Measurements from ENCODE around the gene SLC4A1.

SLC4A1 gene

DNA sequence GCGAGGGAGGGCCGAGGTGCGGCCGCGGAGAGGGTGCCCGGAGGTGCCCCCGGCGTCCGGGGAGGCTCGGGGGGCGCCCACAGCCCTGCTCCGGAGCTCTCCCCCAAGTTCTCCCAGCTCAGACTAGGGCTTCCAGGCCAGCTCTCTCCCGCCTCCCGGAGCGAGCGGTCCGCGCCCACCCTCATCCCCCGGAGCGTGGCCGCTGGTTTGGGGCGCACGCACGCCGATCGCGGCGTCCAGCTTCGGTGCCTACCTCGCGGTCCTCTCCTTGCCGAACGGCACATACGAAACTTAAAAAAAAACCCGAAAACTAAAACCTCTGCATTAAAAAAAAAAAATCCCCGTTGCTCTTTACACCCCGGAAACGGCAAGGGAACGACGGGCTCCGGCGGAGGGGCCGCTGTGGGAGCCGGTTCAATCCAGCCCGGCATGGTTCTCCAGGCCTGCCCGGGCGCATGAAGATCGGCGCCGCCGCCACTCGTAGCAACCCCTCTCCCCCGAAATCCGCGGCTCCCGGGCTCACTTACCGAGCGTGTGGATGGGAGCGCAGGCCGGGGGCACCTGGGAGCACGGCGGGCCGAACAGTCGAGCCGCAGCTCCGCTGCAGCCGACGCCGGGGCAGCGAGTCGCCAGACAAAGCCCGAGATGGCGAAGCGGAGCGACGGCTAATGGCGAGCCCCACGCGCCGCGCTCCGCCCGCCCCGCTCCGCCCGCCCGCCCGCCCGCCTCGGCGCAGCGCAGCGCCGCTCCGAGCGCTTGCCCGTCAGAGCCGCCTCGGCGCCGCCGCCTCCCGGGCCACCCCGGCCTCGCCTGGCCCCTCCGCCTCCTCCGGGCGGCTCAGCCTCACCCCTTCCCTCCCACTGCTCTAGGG is 47.5 kb downstream of the SLC4A1 start:
- no peak for DNase-seq (ENCODE audit: low read depth)

DNA sequence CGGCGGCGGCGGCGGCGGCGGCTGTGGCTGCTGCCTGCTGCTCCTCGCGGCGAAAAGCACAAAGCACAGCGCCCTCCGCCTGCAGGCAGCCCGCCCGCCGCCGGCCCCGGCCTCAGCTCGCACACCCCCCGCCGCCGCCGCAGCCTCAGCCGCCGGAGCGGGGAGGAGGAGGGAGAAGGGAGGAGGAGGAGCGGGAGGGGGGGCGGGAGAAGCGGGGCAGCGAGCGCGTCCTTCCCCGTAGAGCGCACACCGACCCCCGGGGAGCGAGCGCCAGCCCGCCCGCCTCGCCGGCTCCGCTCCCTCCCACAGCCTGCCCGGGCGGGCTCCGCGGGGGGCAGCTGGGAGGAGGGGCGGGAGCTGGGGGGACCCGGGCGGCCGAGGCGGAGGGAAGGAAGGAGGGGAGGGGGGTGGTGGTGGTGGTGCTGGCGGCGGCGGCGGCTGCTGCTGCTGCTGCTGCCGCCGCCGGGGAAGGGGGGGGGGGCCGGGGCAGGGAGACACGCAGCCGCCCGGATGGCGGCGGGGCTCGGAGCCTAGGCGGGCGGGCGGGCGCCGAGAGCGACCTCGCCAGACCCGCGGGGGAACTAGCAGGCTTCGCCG is 48.2 kb downstream of the SLC4A1 start, which contains the start of gene UBTF:
UBTF (minus strand) TSS at position 60 of the 597 bp plus-strand sequence. CDS start 1,446 bp downstream, outside the sequence.
- no peak for DNase-seq (ENCODE audit: low read depth)

DNA sequence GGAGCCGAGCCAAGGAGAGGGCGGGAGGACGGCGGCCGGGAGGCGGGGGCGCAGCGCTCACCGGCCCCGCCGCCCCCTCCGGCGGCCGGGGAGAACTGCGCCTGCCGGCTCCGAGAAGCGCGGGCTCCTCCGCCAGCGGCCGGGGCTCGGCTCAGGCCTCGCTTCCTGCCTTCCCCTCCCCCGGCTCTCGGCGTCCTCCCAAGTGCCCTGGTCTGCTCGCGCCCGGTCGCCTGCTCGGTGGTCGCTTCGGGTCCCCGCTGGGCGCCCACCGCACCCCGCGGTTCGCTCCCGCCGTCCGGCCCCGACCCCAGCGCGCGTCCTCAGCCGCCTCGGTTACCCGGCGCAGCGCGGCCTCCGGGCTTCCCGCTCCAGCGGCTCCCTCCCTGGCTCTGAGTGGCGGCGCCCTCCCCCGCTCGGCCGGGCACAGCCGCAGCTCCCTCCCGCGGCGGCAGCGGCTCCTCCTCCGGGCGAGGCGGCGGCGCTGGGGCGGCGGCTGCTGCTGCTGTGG is 48.8 kb downstream of the SLC4A1 start:
- DNase-seq (ENCODE audit: low read depth), result no peak

DNA sequence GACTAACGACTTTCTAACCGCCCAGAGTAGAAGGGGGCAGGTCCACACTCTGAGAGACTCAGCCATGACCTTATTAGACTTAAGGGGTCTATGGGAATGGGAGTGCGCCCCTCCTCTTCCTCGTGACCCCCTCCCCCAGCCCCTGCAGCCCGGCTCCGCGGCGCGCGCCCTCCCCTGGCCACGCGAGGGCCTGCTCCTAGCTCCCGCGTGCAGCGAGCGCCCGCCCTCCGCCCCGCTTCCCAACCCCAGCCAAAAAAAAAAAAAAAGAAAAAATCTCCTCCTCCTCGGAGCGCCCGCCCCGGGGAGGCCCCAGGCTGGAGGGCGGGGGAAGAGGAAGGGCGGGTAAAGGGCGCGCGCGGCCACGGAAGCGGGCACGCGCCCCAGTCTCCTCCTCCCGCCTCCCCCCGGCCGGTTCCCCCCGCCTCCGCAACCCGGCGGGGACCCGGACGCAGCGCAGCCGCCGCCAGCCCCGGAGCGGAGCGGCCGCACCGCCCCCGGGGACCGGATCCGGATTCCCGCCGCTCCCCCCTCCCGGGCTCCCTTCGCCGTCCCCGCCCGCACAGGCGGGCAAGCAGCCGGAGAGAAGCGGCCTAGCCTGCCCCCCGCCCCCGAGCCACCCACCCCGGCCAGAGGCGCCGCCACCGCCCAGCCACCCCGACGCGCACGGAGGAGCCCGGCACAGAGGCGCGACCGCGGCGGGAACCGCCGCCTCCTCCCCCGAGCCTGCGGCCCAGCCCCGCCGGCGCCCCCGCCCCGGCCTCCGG is 49.4 kb downstream of the SLC4A1 start:
- peak; percentile 83 for DNase-seq (ENCODE audit: low read depth)

DNA sequence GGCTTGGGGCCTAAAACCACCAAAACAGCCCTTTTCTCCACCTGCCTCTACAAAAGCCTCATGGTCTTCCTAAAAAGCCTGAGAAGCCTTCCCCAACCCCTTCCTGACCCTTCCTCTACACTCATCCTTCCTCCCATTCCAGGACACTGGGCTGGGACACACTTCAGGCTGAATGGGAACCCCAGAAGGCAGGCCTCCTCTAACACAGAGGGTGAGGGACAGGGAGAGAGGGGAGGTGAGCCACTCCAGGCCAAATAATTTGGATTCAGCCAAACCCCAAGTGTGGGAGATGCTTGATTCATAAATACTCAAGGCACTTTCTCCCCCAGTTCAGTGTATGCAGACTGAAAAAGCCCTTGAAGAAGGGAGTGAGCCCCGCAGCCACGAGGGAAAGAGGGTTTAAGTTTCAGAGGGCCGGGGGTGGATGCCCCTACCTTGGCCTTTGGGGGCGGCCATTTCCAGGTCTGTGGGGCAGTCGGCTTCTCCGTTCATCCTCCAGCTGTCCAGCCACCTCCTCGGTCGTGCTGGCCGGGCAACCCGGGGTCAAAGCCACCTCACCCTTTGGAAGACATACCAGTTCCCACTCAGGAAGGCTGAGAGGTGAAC is 50.1 kb downstream of the SLC4A1 start:
- no peak for DNase-seq (ENCODE audit: low read depth)

DNA sequence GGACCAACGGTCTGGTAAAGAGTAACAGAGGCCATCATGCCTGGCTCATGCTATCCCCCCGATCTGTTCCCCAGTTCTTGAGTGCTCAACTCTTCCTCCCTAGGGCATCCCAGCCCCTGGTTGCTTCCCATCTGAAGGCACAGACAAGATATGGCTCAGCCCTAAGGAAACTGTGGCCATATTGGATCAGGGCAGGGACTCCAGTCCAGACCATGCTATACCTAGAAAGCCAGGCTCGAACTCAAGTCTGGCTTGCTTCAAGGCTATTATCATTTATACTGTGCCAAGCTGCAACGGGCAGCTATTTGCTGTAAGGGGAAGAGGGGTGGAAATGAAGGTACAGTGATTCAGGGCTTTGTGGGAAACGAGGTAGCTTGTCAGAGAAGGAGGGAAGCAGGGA is 51.2 kb downstream of the SLC4A1 start:
- DNase-seq (ENCODE audit: low read depth), result no peak

DNA sequence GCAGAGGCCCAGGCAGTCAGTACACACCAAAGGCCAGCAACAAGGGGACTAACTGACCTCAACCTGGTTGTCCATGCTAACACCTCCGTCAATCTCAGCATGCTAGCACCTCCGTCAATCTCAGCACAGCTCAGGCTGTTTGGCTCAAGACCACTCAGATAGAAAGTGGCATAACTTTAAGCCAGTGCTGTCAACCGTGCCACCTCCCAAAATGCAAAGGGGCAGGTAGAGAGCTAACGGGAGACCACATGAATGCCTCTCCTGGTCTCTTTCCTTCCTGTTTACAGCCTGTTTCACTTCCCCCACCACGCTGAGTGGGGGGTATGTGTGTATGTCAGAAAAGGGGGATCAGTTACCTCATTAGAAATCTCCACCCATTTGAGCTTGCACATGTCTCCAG is 51.8 kb downstream of the SLC4A1 start:
- DNase-seq (ENCODE audit: low read depth), result no peak

DNA sequence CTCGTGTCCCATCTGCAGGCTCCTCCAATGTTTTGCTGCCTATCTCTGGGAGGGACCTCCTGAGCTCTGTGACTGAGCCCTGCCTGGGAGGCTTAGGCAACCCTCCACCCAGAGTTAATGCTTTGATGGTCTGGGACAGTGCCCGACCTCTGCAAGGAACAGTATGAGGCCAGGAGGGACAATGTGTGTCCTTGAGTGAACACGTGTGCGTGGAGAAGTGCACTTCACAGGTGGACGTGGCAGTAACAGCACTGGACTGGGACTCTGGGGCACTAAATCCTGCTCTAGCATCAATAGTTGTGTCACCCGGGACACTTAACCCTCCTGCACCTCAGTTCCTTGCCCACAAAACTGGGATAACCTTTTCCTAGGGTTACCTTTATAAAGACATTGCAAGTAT is 53.0 kb downstream of the SLC4A1 start:
- no peak for DNase-seq (ENCODE audit: low read depth)

DNA sequence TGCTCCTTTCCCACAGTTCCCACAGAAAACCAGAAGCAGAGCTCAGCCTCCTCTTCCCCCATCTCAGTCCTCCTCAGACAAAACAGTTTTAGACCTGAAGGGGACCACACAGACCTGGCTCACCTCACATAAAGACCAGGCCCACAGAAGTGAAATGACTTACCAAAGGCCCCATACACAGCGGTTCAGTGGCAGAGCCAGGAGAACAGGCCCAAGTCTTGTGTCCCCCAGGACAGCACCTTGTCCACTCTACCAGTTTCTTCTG is 53.8 kb downstream of the SLC4A1 start:
- no peak for DNase-seq (ENCODE audit: low read depth)

DNA sequence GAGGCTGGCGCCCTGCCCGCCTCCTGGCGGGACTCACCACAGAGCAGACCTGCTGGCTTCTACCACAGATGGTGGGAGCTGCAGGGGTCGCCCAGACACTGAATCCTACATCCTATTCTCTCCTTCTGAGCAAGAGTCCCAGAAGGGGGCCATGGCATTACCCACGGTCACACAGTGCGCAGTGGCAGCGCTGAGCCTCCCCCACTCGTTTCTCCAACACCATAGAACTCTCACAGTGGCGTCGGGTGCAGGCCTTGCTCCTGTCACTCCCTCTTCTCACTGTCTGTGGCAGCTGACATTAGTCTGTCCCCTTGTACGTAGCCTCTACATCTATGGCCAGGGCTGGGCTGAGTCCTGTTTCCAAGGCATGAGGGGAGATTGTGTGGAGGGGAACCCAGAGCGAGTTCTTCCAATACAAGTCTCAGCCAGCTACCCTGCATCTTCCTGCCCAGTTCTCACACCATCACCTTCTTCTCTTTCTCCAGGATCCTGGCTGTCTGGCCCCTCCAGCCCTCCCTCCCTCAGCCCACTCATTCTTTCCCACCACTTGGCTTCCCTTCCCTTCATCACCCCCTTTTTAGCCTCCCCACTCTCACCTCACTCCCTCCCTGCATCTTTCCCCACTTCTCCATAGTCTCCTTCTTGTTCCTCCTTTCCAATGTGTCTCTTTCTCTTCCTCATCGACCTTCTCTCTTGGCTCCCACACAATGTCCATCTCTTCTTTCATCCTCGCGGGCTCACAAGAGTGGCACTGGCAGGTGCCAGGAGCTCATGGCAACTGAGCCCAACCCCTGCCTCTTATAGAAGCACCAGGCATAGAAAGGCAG is 54.3 kb downstream of the SLC4A1 start:
- DNase-seq (ENCODE audit: low read depth), result no peak

DNA sequence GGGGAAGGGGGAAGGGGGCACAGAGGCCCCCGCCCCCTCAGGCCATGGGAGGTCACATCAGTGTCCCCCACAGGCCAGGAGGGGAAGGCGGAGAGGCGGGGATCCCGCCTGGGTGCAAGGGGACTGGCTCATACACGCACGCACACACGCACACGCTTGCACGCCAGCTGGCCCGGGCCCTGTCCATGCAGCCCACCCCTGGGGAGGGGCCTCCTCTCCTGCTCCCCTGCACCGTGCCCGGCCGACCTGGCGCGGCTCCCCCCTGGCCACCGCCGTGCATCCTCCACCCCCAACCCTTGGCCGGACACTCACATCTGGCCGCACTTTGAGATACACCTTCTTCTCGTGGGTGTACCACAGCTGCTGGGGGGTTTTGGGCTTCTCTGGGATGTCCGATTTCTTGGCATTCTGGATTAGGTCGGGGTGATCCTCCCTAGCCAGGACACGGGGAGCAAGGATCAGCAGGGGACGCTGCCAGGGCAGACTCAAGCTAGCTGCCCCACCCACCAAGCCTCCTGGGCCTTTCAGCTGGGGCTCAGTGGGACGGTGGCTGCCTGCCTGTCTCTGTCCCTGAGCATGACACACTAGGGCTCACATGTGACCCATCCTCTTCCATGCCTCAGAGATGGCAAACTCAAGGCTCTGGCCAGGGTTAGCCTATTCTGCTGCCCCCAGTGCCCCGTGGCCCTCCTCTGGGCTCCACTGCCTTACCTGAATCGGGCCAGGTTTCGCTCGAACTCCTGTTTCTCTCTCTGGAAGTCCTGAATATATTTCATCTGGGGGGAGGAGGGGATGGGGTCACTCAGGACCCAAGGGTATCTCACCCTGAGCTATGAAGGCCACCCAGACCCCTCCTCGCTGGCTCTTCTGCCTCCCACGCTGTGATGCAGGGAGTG is 55.2 kb downstream of the SLC4A1 start:
- DNase-seq (ENCODE audit: low read depth), result no peak

DNA sequence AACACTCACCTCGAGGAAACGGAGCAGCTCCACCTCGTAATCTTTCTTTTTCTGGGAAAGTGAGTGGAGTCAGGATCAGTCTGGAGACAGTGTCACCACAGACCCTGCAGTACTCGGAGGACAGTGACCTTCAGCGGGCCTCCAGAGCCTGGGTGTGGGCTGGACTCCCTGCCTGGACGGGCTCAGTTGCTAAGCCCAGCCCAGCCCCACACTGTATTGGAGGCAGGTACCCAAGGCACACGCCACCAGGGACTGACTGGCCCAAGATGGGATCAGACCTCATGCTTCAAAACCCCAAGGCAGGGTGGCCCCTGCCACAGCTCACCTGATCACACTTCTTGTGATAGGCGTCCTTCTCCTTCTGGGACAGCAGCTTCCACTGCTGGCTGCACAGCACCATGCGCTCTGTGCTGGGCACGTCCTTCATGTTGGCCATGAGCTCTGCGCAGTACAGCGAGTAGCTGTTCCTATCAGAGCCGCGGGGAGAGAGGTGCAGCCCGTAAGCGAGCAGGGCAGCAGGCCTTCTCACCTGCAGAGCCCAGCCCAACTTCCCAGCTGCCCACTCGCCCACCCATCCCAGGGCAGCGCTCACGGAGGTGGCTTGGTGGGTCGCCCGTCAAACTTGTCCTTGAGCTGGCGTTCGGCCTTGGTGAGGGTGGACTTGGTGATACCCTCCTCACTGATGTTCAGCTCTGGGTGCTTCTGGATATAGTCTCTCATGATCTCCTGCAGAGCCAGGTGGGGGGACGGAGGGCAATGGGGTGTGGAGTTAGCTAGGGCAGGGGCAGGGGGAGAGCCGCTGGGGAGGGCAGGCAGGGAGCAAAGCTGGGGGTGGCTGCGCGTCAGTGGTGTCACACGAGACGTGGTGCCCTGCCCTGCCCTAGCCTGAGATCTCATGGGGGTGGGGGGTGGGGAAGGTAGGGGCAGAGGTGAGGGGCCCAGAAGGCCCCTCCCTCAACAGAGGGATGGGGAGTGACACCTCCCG is 56.4 kb downstream of the SLC4A1 start:
- no peak for DNase-seq (ENCODE audit: low read depth)

DNA sequence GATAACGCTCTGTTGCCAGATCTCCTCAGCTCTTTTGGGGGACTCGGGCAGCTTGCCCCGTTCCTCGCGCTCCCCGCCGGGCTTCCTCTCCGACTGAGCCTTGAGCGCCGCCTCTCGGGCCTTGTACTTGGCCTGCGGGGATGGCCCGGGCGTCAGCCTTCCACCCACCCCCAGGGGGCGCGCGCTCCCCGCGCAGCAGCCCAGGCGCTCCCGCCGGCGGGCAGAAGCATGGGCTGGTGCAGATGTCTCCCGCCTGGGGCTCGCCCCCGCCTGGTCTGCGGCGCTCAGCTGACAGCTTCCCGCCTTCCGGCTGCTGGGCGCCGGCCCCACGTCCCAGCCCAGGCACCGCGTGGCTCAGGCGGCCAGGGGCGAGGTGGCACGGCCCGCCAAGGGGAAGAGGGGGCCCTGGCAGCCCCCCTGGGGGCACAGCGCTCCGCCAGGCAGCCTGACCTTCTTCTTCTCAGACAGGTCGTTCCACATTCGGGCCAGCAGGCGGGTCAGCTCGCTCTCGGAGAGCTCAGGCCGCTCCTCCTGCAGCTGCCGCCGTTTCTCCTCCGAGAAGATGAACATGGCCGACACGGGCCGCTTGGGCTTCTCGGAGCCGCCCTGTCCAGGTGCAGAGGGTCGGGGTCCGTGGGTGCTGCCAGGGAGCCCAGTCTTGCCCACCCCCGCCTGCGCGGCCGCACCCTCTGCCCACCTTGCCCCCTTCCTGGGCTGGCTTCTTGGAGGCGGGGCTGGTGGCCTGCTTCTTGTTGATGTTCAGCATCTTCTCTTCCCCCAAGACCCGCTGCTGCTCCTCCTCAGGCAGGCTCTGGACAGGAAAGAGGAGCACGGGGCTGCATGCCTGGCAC is 57.4 kb downstream of the SLC4A1 start:
- peak; percentile 77 for DNase-seq (ENCODE audit: low read depth)

DNA sequence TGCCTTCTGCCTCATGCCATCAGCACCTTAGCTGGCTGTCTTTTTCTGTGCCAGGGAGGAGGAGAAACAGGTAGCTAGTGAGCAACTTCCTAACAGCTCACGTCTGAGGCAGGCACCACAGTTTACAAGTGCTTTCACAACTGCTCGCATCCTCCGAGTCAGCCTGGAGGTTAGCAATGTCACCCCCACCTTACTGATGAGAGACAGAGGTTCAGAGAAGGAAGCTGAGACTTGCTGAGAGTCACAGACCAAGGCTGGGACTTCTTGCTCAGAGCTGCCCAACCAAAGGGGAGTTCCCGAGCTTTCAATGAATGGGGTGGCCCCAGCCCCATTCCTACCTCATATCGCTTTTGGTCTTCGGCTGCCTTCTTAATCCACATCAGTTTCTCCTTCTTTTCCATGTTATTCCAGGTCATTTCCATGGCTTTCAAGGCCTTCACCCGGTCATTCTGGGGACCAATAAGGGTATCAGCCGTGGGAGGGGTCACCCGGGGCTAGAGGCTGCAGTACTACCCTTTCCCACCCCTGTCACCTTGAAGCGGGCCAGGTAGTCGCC is 58.1 kb downstream of the SLC4A1 start:
- no peak for DNase-seq (ENCODE audit: low read depth)

DNA sequence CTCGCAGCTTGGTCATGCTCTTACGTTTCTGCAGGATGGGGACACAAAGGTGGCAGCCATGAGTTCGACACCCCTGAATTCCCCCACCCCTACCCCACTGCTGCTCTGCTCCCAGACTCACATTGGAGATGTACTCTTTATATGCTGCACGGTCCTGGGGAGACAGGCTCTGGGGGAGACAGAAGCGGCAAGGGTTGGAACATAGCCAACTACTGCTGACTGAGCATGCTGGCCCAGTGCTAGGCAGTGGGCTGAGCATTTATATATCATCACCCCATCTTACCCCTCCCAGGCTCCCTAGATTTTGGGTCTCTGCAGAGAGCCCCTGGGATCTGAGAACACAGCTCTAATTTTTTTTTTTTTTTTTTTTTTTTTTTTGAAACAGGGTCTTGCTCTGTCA is 60.2 kb downstream of the SLC4A1 start:
- no peak for DNase-seq (ENCODE audit: low read depth)

DNA sequence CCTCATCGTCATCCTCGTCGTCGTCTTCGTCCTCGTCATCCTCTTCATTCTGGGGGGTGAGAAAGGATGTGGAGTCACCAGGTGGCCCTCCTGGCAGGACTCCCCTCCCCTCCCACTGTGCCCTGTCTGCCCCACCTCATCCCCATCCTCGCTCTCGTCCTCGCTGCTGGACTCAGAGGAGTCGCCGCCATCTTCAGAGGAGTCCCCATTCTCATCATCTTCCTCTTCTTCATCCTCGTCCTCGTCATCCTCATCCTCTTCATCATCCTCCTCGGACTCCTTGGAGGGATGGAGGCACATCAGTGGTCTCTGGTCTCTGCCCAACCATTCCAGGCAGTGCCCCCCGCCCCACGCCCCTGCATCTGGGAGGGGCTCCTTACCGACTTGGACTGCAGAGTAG is 60.6 kb downstream of the SLC4A1 start:
- DNase-seq (ENCODE audit: low read depth), result no peak

DNA sequence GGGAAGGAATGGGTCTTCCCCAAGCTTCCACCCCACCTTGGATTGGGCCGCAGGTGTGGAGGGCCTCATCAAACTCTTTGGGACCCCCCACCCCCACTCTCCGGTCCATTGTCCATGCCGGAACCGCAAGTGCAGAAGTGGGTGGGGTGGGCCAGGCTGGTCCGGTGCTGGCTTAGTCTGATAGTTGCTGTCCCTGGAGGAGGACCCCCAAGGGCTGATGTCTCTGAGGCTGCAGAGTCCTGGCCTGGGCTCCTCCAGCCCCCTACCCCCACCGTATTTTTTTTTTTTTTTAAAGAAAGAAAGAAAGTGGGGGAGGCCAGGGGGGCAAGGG is 61.1 kb downstream of the SLC4A1 start:
- no peak for DNase-seq (ENCODE audit: low read depth)
